Retina (tissue), 1 donor: ENCODE measurements around the gene SLC24A4.

Experiments
- DNase-seq: peaks from one replicate; pipeline ENCODE4 v3.0.0-alpha.2; 2016

Gene SLC24A4

DNA sequence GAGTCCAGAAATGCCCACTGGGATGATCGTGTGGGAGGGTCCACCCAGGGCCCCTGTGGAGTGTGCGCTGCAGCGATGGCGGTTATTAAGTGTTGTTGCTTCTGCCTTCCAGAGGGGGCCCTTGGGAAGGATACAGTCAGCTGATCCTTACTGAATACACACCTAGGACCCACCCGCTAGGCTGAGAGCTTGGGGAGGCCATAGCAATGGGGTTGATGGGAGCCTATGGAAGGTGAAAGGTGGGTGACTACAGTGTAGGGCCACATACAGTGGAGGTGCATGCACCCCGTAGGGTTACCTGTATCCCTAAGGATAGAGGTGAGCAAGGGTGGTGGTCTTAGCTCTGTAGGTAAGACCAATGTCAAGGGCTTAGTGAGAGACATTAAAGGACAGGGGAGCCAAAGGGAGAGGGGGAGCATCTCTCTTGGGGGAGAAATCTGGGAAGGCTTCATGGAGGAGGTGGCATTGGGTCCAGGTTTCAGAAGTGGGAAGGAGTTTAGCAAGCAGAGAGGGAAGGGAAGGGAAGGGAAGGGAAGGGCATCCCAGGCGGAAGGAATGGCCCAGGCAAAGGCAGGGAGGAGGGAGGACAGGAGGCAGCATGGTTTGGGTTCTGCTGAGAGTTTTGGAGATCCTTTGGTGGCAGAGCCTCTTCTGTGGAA, 117.5 kb downstream of the SLC24A4 start:
- DNase-seq = no peak

DNA sequence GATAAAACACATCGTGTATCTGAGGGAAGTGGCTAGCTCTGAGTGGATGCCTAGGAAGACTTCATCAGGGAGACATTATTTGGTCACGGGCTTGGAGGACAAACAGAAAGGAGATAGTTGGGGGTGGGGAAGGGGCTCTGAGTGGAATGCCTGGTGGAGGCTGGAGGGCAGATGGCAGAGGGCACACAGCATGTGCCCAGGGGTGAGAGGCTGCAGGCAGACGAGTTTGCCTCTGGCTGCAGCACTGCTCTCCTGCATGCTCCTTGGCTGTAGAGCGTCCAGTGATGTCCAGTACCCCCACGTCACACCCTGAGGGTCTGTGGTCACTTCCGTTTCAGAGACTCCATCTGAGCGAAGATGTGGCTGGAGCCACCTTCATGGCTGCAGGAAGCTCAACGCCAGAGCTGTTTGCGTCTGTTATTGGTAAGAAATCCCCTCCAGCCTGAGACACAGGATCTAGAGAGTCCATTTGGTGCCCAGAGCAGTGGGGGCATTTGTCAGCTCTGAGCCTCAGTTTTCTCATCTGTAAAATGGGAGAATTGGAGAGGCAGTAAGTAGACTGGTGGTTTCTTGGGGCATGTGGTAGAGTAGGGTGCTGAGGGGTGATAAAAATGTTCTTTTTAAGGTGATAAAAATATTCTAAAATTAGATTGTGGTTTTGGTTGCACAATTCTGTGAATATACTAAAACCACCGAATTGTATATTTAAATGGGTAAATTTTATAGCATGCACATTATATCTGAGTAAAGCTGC, 119.0 kb downstream of the SLC24A4 start:
- no peak for DNase-seq

GRCh38 chr14:92443167-92443566, 120.2 kb downstream of the SLC24A4 start:
- DNase-seq = no peak

- DNase-seq = no peak
These were observed 120.8 kb downstream of the SLC24A4 start for GRCh38 chr14:92443741-92444140.

DNA sequence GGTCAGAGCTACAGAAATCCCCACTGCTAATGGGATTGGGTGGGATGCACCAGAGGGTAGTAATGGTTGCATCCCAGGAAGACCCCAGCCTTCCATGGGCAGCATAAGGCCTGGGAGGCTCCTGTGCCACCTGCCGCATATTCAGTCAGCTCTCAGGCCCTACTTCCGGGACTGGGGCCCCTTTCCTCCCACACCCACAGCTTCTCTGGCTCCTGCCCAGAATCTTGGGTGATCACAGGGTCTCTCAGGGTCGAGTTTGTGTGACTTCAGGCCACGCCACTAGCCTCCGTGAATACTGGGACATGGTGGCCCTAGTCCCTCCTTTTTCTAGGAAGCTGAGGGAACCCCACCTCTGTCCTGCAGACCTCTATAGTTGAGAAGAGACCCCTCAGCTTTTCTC, 123.8 kb downstream of the SLC24A4 start:
- DNase-seq = no peak

DNA sequence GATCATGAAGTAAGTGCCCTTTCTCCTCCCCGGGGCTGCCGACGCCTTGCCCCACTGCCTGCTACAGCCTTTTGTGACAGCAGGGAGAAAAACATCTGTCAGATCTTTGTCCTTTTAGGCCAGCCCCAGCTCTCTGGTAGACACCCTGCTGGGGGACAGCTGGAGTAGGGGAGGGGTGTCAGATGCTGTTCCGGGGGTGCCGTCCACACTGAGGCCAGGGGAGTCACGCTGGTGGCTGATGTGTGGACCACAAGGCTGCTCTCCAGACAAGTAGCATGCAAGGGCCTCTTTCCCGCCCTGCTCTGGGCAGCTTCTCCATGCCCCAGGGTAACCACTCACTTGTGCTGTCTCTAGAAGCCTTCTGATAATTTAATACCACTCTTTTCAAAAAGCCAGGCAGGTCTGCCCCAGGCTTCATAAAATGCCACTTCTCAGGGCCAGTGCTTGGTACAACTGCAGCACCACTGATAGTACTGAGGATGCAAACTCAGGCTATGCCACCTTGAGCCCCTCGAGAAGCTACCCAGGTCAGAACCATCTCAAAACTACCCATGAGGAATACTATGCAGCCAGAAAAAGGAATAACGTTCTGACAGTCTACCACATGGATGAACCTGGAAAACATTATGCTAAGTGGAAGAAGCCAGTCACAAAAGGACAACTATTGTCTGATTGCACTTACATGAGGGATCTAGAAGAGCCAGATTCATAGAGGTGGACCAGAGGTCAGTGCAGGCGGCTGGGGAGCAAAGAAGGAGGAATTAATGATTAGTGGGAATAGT, 124.6 kb downstream of the SLC24A4 start:
- DNase-seq = no peak

DNA sequence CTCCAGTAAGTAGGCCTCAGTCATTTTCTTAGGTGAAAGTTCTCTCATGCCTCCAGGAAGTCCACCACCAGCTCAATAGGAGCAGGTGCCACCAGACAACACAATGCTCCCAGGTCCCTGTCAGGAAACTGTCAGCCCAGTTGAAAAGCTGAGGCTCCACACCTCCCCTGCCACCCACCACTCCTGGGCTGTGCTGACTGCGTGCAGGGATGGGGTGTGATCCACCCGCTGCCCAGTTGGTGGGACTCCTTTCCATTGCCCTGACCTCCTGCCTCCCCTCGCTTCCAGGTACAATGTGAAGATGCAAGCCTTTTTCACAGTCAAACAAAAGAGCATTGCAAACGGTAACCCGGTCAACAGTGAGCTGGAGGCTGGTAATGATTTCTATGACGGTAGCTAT, 125.8 kb downstream of the SLC24A4 start:
- DNase-seq = no peak

GRCh38 chr14:92449404-92450181, 126.6 kb downstream of the SLC24A4 start:
- DNase-seq = peak; percentile 47

DNA sequence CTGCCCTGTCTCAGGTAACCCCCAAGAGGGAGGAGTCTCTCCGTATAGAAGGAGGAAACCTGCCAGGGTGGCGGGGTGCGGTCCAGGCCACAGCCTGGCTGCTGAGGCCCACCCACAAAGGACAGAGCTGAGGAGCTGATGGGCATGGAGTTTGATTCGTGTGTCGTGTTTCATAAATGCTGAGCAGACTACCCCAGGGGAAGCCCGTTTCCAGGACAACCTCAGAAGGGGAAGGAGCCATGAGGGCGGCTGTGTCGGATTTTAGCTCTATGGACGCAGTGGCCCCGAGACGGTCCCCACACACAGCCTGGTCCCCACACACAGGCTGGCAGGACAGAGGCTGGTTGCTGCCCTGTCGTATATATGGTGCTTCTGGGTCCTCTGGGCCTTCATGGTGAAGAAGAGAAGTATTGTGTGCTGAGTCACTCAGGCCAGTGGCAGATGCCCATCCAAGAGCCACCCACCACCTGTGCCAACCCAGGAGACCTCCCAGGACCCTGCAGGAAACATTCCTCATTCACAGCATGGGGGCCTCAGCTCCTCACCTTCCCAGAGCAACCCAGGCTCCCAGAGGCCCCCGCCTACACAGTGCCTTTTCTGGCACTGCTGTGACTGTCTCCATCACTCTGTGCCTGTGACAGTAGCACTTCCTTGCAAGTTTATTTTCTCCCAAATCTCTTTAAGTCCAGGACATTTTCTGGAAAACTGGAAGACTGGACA, 127.5 kb downstream of the SLC24A4 start:
- DNase-seq = no peak

DNA sequence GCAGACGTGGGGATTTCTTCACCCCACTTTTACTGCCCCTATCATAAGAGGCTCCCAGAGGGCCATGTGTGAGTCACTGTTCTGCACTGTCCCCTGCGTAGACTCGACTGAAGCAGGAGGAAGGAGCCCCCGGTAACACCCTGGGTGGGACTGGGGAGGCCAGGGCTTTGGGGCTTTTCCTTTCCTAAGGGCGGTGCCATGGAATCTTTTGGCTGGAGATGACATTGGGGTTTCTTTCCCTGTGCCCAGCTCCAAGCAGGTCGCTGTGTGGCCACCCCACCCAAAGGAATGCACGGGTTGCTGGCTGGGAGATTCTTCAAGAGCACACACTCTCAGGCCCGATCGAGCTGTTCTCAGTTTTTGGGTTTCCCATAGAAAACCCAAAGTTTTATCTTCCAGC, 128.3 kb downstream of the SLC24A4 start:
- no peak for DNase-seq

DNA sequence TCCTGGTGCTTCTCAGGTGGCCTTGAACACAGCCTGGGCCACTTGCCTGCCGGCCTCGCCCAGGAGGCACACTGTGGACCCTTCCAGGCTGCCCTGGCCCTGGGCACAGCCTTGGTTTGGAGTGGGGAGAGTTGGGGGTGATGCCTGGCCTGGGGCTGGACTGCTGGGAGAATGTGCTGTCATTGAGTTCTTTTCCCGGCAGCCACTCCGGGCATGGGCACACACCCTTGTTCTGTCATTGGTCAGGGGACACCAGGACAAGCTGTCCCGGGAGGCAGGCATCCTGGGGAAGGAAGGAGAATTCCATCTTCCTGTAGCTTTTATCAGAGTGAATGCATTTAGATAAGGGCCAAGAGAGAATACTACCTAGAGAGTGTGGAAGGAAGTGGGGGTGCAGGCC, 128.8 kb downstream of the SLC24A4 start:
- DNase-seq = no peak

- DNase-seq = no peak
These were observed 129.5 kb downstream of the SLC24A4 start for GRCh38 chr14:92452471-92452870.

- DNase-seq = no peak
These were observed 130.7 kb downstream of the SLC24A4 start for GRCh38 chr14:92453691-92454090.

DNA sequence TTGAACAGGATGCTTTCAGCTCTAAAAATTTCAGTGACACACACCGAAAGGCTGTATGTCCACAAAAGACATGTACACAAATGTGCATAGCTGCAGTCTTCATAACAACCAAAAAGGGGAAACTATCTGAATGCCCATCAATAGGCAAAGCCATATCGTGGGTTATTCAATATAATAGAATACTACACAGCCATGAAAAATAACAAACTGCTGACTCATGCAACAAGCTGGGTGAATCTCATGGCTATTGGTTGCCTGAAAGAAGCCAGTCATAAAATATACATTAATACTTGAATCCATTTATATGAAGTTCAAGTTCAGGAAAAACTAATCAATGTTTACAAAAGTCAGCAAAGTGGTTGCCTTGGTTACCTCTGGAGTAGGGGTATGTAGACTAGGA, 132.3 kb downstream of the SLC24A4 start:
- DNase-seq = no peak

- peak; percentile 67 for DNase-seq
These were observed 133.4 kb downstream of the SLC24A4 start for GRCh38 chr14:92456215-92457015.

DNA sequence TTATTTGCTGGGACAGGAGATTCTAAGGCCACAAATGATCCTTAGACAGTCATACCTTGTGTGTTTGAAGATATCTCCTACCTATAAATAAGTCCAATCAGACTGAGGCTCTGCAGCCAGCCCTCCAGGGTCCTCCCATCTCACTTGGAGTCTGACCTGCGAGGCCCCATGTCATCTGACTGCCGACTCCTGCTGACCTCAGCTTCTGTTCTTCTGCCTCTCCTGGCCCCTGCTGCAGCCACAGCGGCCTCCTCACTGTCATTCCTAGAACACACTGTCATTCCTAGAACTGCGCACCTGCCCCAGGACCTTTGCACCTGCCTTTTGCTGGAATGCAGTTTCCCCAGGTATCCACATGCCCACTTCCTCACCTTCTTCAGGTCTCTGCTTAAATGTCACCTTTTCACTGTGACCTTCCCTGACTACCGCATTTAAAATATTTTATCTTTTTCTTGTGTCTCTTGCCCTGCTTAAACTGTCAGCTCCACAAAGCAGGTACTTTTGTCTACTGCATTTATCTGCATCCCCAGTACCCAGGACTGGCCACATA, 134.1 kb downstream of the SLC24A4 start:
- no peak for DNase-seq

GRCh38 chr14:92458136-92459029, 135.4 kb downstream of the SLC24A4 start:
- DNase-seq = no peak

- no peak for DNase-seq
These were observed 136.3 kb downstream of the SLC24A4 start for GRCh38 chr14:92459030-92459949.

DNA sequence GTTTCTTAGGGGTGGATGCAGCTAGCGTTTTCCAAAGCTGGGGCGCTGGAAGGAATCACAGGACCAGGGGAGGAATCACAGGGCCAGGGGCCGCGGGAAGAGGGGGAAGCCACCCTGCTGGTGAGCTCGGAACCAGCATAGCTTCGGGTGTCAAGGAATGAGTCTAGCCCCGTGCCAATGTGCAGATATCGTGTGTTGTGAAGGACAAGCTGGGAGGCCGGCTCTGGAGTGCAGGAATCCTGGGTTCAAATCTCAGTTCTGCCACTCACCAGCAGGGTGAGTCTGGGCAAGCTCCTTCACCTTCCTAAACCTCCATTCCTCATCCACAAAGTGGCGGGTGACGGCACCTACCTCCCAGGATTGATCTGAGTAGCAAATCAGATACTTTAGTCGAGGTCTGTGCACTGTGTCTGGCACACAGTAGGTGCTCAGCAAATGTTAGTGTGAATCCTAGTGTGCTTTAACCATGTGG, 137.0 kb downstream of the SLC24A4 start:
- no peak for DNase-seq
